ENCODE results near the gene MDGA2.

GRCh38 chr14:47302121-47302520, 373.3 kb downstream of the MDGA2 start:
- TF ChIP-seq, protein P1, sequence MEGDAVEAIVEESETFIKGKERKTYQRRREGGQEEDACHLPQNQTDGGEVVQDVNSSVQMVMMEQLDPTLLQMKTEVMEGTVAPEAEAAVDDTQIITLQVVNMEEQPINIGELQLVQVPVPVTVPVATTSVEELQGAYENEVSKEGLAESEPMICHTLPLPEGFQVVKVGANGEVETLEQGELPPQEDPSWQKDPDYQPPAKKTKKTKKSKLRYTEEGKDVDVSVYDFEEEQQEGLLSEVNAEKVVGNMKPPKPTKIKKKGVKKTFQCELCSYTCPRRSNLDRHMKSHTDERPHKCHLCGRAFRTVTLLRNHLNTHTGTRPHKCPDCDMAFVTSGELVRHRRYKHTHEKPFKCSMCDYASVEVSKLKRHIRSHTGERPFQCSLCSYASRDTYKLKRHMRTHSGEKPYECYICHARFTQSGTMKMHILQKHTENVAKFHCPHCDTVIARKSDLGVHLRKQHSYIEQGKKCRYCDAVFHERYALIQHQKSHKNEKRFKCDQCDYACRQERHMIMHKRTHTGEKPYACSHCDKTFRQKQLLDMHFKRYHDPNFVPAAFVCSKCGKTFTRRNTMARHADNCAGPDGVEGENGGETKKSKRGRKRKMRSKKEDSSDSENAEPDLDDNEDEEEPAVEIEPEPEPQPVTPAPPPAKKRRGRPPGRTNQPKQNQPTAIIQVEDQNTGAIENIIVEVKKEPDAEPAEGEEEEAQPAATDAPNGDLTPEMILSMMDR (IDR thresholded peaks at IDR 0.05) = no peak
- TF ChIP-seq POLR2A (IDR thresholded peaks at IDR 0.05) = no peak

All from Peyer's patch (tissue), 4 donors.